GM12878 (cell line): Measurements from ENCODE around the gene CCSER1. TPM values are rescaled to one million over a fixed set of nuclear protein-coding genes. Genes with fewer than 3 reads are reported as not detected.

Experiments
- ATAC-seq: fragments of 200-7000 bp; cut with Tn5 transposase; 3 replicates; pipeline ENCODE4 v1.9.1; 2020; ENCODE audit warnings: mild to moderate bottlenecking, moderate library complexity
- BruUV-seq: library from RNA; stranded (reverse); fragments of 400-500 nt; replicated peaks from 2 replicates; lab custom pipeline; 2021; lab: Mats Ljungman, UMichigan
- CTCF ChIA-PET: fragments of 300-600 bp; sonication (Branson Sonifier 250); formaldehyde crosslinking; extraction: SDS; loops from one replicate; lab custom pipeline; 2021; ENCODE audit warnings: inconsistent platforms; lab: Yijun Ruan, JAX
- POLR2A ChIA-PET: fragments of 350-600 bp; formaldehyde crosslinking; extraction: SDS; loops from one replicate; lab custom pipeline; 2021; ENCODE audit warnings: inconsistent platforms; lab: Charles Lee
- RAD21 ChIA-PET: fragments of 300-600 bp; sonication (Branson Sonifier 250); formaldehyde crosslinking; loops from one replicate; lab custom pipeline; 2023; ENCODE audit warnings: antibody characterized with exemption; ENCODE audit not compliant: unreplicated experiment; lab: Charles Lee
- SMC1A ChIA-PET: fragments of 300-600 bp; sonication (Branson Sonifier 250); formaldehyde crosslinking; loops from one replicate; lab custom pipeline; 2023; ENCODE audit not compliant: unreplicated experiment, uncharacterized antibody; lab: Charles Lee
- DNase-seq: peaks from one replicate; pipeline ENCODE4 v3.0.0-alpha.2; 2011; ENCODE audit warnings: low read depth, low spot score
- FAIRE-seq: peaks from 3 replicates; lab custom pipeline; 2011; peaks lifted over from hg19 to GRCh38; lab: Jason Lieb, UNC
- H2AFZ ChIP-seq: 2 replicates; pipeline ENCODE4 v1.6.0; 2011; ENCODE audit warnings: low read depth, low read length, control low read depth; ENCODE audit not compliant: control insufficient read depth
- H3K27ac ChIP-seq: 2 replicates; pipeline ENCODE4 v1.5.1; 2011; ENCODE audit warnings: control low read depth; ENCODE audit not compliant: control insufficient read depth, insufficient read depth
- H3K27me3 ChIP-seq, 2 experiments: replicated peaks in 1 of 2; 2 replicates each; pipeline versions ENCODE4 v1.6.0 to v1.6.1; 2011; ENCODE audit warnings: low read length in 1 of 2; ENCODE audit not compliant: control insufficient read depth in 2 of 2, insufficient read depth in 2 of 2
- H3K36me3 ChIP-seq, 2 experiments: 2 replicates each; pipeline ENCODE4 v1.5.1; 2011; ENCODE audit warnings: low read length in 1 of 2; ENCODE audit not compliant: control insufficient read depth in 2 of 2, insufficient read depth in 2 of 2
- H3K4me1 ChIP-seq: 2 replicates; pipeline ENCODE4 v1.6.1; 2011; ENCODE audit warnings: mild to moderate bottlenecking, low read length, moderate library complexity, mixed read lengths; ENCODE audit not compliant: control insufficient read depth, insufficient read depth
- H3K4me2 ChIP-seq: 2 replicates; pipeline ENCODE4 v1.6.0; 2011; ENCODE audit warnings: control low read depth; ENCODE audit not compliant: control insufficient read depth, insufficient read depth
- H3K4me3 ChIP-seq: fragments of 200-600 bp; sonication (generic); 2 replicates; pipeline ENCODE4 v1.5.1; 2016
- H3K79me2 ChIP-seq: 2 replicates; pipeline ENCODE4 v1.6.0; 2011; ENCODE audit warnings: low read length; ENCODE audit not compliant: control insufficient read depth, insufficient read depth
- H3K9ac ChIP-seq: 2 replicates; pipeline ENCODE4 v1.8.0; 2011; ENCODE audit warnings: low read length, control low read depth, mixed read lengths; ENCODE audit not compliant: control insufficient read depth, insufficient read depth
- H3K9me3 ChIP-seq: replicated peaks from 3 replicates; pipeline ENCODE4 v1.5.1; 2011; ENCODE audit warnings: mild to moderate bottlenecking, low read length; ENCODE audit not compliant: control insufficient read depth, insufficient read depth
- H4K20me1 ChIP-seq: 2 replicates; pipeline ENCODE4 v1.6.0; 2011; ENCODE audit not compliant: control insufficient read depth, insufficient read depth
- ASH2L ChIP-seq: fragments of 300-600, 200-600 bp; sonication (generic); IDR thresholded peaks from 2 replicates; pipeline ENCODE4 v1.6.1; 2017; ENCODE audit warnings: low read depth, mild to moderate bottlenecking, borderline replicate concordance
- BACH1 ChIP-seq: fragments of 450-650 bp; IDR thresholded peaks from 2 replicates; pipeline ENCODE4 v1.6.1; 2017; ENCODE audit warnings: mild to moderate bottlenecking, borderline replicate concordance
- BHLHE40 ChIP-seq, 2 experiments: fragments of 450-650 bp in 1 of 2; IDR thresholded peaks; 2 replicates each; pipeline ENCODE4 v1.6.1; 2011 to 2017; ENCODE audit warnings: low read depth in 2 of 2, borderline replicate concordance in 1 of 2, improper control_type of control experiment in 1 of 2, low read length in 1 of 2, mild to moderate bottlenecking in 1 of 2
- BMI1 ChIP-seq: fragments of 450-650 bp; IDR thresholded peaks from 2 replicates; pipeline ENCODE4 v1.6.1; 2016; ENCODE audit warnings: mild to moderate bottlenecking, moderate library complexity, borderline replicate concordance
- EGR1 ChIP-seq, 2 experiments: IDR thresholded peaks; 1 replicate in 1 of 2; 2 replicates in 1 of 2; pipeline ENCODE4 v1.6.1; 2011 to 2012; ENCODE audit warnings: low read depth in 2 of 2, low read length in 2 of 2, borderline replicate concordance in 1 of 2, mild to moderate bottlenecking in 1 of 2, moderate library complexity in 1 of 2
- ESRRA ChIP-seq: IDR thresholded peaks from 2 replicates; pipeline ENCODE4 v1.6.1; 2012; ENCODE audit warnings: mild to moderate bottlenecking, low read length, improper control_type of control experiment
- ETV6 ChIP-seq, 2 experiments: fragments of 450-650 bp in 1 of 2; IDR thresholded peaks in 1 of 2; conservative IDR thresholded peaks in 1 of 2; 2 replicates each; pipeline ENCODE4 v1.6.1; 2014; ENCODE audit warnings: antibody characterized with exemption in 1 of 2, borderline replicate concordance in 1 of 2, low read depth in 1 of 2, mild to moderate bottlenecking in 1 of 2, moderate library complexity in 1 of 2
- MTA2 ChIP-seq: fragments of 450-650 bp; IDR thresholded peaks from 2 replicates; pipeline ENCODE4 v1.6.1; 2016; ENCODE audit warnings: low read depth, mild to moderate bottlenecking, moderate library complexity
- MTA3 ChIP-seq: IDR thresholded peaks from 2 replicates; pipeline ENCODE4 v1.6.1; 2012; ENCODE audit warnings: low read length, inconsistent platforms, borderline replicate concordance
- RUNX3 ChIP-seq: IDR thresholded peaks from 2 replicates; pipeline ENCODE4 v1.6.1; 2012; ENCODE audit warnings: low read length, inconsistent platforms
- STAT1 ChIP-seq: fragments of 450-650 bp; conservative IDR thresholded peaks from 2 replicates; pipeline ENCODE4 v1.6.1; 2014; ENCODE audit warnings: antibody characterized with exemption, mild to moderate bottlenecking
- SUZ12 ChIP-seq: fragments of 200-600 bp; sonication (generic); IDR thresholded peaks from one replicate; pipeline ENCODE4 v1.6.1; 2018; ENCODE audit warnings: antibody characterized with exemption, mild to moderate bottlenecking; ENCODE audit not compliant: unreplicated experiment
- ZBED1 ChIP-seq: IDR thresholded peaks from 2 replicates; pipeline ENCODE4 v1.6.1; 2016; ENCODE audit warnings: borderline replicate concordance
- ZNF384 ChIP-seq: IDR thresholded peaks from 2 replicates; pipeline ENCODE4 v1.6.1; 2012; ENCODE audit warnings: low read depth, mild to moderate bottlenecking, low read length, improper control_type of control experiment, borderline replicate concordance
- WGBS: methylation state at CpG from one replicate; pipeline ENCODE4 v1.1.6; 2016; ENCODE audit warnings: low lambda C conversion rate; ENCODE audit not compliant: insufficient replicate concordance, insufficient coverage; ENCODE audit errors: missing lambda C conversion rate; 5-methylcytosine and 5-hydroxymethylcytosine counted together
- in situ Hi-C: fragments of 300-500 bp; cut with MboI; formaldehyde crosslinking; loops from 9 replicates; pipeline ENCODE4 v1.14.3; 2018; ENCODE audit warnings: mixed read lengths
- intact Hi-C: fragments of 100-400 bp; cut with micrococcal nuclease; formaldehyde crosslinking; loops from one replicate; pipeline ENCODE4 v1.14.2; 2022; ENCODE audit not compliant: unreplicated experiment
- polyA plus RNA-seq, 11 experiments: library from polyadenylated mRNA; depleted of rRNA in 4 of 11; unstranded in 6 of 11; stranded (reverse) in 5 of 11; fragments of >200 nt; fragmentation: Nextera tagmentation in 4 of 11; fragmentation: Illumina TruSeq in 1 of 11; extraction: Ambion mirVana in 4 of 11; extraction: Trizol in 1 of 11; gene quantifications; 1 replicate in 1 of 11; 2 replicates in 10 of 11; pipeline versions ENCODE4 v1.2.1 to v1.2.3, GENCODE V29; 2011 to 2016; ENCODE audit warnings: inconsistent platforms in 2 of 11, missing spikeins in 2 of 11, low read depth in 1 of 11
- total RNA-seq, 4 experiments: library from RNA; depleted of rRNA in 3 of 4; stranded (reverse); fragments of >200 nt in 3 of 4; fragmentation: Illumina TruSeq in 1 of 4; extraction: Trizol in 1 of 4; gene quantifications; 2 replicates each; pipeline versions ENCODE4 v1.2.1 to v1.2.3, GENCODE V29; 2013 to 2021
- TF ChIP-seq, protein P1 (sequence below): fragments of 450-650 bp; IDR thresholded peaks from 2 replicates; pipeline ENCODE4 v1.6.1; 2018; ENCODE audit warnings: mild to moderate bottlenecking, low read depth, moderate library complexity; ENCODE audit not compliant: partially characterized antibody
- TF ChIP-seq, protein P2 (sequence below): fragments of 450-650 bp; IDR thresholded peaks from 2 replicates; pipeline ENCODE4 v1.6.1; 2016; ENCODE audit warnings: mild to moderate bottlenecking, moderate library complexity, borderline replicate concordance
- TF ChIP-seq, protein P3 (sequence below): fragments of 450-650 bp; IDR thresholded peaks from 2 replicates; pipeline ENCODE4 v1.6.1; 2017; ENCODE audit warnings: low read depth, mild to moderate bottlenecking, moderate library complexity

The CCSER1 gene
- total and polyA plus RNA-seq, 10 of the 15 experiments (the other 5 are each of a cell fraction or from before 2014, with no cell fraction given): 0.22 to 2.7 (median 1.0) TPM

GRCh38 chr4:90718931-90719330, 591.7 kb downstream of the CCSER1 start:
- ChIA-PET POLR2A (no interaction called here), RAD21 (no interaction called here), SMC1A (no interaction called here), CTCF (no interaction called here)
- Histone ChIP-seq H3K27me3 (no peaks in the 10 kb centered on the region), H4K20me1 (no peaks in the 10 kb centered on the region), H3K4me2 (no peak overlapping the region), H3K4me1 (no peaks in the 10 kb centered on the region), H3K4me3 (no peak overlapping the region), H3K9ac (no peak overlapping the region), H3K36me3 (no peaks in the 10 kb centered on the region), H3K27ac (no peak overlapping the region), H3K79me2 (no peaks in the 10 kb centered on the region), H2AFZ (no peak overlapping the region), H3K9me3 (no peaks in the 10 kb centered on the region)
- FAIRE-seq (no peak), ATAC-seq (no peak), DNase-seq (no peak)
- WGBS: 39% methylated on average over 10 of the region's 10 CpGs
- intact Hi-C loops (no loop called here), in situ Hi-C loops (no loop called here)
- BruUV-seq: no TSS peak
- TF ChIP-seq, protein P1, sequence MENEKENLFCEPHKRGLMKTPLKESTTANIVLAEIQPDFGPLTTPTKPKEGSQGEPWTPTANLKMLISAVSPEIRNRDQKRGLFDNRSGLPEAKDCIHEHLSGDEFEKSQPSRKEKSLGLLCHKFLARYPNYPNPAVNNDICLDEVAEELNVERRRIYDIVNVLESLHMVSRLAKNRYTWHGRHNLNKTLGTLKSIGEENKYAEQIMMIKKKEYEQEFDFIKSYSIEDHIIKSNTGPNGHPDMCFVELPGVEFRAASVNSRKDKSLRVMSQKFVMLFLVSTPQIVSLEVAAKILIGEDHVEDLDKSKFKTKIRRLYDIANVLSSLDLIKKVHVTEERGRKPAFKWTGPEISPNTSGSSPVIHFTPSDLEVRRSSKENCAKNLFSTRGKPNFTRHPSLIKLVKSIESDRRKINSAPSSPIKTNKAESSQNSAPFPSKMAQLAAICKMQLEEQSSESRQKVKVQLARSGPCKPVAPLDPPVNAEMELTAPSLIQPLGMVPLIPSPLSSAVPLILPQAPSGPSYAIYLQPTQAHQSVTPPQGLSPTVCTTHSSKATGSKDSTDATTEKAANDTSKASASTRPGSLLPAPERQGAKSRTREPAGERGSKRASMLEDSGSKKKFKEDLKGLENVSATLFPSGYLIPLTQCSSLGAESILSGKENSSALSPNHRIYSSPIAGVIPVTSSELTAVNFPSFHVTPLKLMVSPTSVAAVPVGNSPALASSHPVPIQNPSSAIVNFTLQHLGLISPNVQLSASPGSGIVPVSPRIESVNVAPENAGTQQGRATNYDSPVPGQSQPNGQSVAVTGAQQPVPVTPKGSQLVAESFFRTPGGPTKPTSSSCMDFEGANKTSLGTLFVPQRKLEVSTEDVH: no peak
- TF ChIP-seq ASH2L: no peak
- TF ChIP-seq MTA2: no peak
- no peak for TF ChIP-seq BHLHE40 (IDR thresholded peaks at IDR 0.05; ENCODE audit: borderline replicate concordance in 1 of 2, low read depth in 2 of 2, low read length in 1 of 2)
- TF ChIP-seq, protein P2, sequence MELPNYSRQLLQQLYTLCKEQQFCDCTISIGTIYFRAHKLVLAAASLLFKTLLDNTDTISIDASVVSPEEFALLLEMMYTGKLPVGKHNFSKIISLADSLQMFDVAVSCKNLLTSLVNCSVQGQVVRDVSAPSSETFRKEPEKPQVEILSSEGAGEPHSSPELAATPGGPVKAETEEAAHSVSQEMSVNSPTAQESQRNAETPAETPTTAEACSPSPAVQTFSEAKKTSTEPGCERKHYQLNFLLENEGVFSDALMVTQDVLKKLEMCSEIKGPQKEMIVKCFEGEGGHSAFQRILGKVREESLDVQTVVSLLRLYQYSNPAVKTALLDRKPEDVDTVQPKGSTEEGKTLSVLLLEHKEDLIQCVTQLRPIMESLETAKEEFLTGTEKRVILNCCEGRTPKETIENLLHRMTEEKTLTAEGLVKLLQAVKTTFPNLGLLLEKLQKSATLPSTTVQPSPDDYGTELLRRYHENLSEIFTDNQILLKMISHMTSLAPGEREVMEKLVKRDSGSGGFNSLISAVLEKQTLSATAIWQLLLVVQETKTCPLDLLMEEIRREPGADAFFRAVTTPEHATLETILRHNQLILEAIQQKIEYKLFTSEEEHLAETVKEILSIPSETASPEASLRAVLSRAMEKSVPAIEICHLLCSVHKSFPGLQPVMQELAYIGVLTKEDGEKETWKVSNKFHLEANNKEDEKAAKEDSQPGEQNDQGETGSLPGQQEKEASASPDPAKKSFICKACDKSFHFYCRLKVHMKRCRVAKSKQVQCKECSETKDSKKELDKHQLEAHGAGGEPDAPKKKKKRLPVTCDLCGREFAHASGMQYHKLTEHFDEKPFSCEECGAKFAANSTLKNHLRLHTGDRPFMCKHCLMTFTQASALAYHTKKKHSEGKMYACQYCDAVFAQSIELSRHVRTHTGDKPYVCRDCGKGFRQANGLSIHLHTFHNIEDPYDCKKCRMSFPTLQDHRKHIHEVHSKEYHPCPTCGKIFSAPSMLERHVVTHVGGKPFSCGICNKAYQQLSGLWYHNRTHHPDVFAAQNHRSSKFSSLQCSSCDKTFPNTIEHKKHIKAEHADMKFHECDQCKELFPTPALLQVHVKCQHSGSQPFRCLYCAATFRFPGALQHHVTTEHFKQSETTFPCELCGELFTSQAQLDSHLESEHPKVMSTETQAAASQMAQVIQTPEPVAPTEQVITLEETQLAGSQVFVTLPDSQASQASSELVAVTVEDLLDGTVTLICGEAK: no peak
- TF ChIP-seq EGR1 (IDR thresholded peaks at IDR 0.05; ENCODE audit: borderline replicate concordance in 1 of 2, low read depth in 2 of 2, low read length in 2 of 2): no peak
- no peak for TF ChIP-seq SUZ12
- TF ChIP-seq ZNF384: no peak
- no peak for TF ChIP-seq BMI1
- no peak for TF ChIP-seq ETV6 (conservative IDR thresholded peaks at IDR 0.05 in 1 of 2, IDR thresholded peaks at IDR 0.05 in 1 of 2; ENCODE audit: borderline replicate concordance in 1 of 2, low read depth in 1 of 2)
- no peak for TF ChIP-seq RUNX3
- no peak for TF ChIP-seq ZBED1
- no peak for TF ChIP-seq MTA3
- no peak for TF ChIP-seq ESRRA
- TF ChIP-seq STAT1: no peak
- TF ChIP-seq, protein P3, sequence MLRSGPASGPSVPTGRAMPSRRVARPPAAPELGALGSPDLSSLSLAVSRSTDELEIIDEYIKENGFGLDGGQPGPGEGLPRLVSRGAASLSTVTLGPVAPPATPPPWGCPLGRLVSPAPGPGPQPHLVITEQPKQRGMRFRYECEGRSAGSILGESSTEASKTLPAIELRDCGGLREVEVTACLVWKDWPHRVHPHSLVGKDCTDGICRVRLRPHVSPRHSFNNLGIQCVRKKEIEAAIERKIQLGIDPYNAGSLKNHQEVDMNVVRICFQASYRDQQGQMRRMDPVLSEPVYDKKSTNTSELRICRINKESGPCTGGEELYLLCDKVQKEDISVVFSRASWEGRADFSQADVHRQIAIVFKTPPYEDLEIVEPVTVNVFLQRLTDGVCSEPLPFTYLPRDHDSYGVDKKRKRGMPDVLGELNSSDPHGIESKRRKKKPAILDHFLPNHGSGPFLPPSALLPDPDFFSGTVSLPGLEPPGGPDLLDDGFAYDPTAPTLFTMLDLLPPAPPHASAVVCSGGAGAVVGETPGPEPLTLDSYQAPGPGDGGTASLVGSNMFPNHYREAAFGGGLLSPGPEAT: no peak
- no peak for TF ChIP-seq BACH1
